ENCODE measurements around the gene TNIK. TPM values are rescaled to one million over a fixed set of nuclear protein-coding genes. Genes with fewer than 3 reads are reported as not detected.

The TNIK gene
- total RNA-seq, 2 donors from 2014 or later, result 5.6 to 47.1 TPM

- no peaks in the 10 kb centered on the region for H3K4me1 ChIP-seq (replicated peaks)
- no peaks in the 10 kb centered on the region for H3K36me3 ChIP-seq
- DNase-seq (ENCODE audit: low spot score), result no peak
- no peaks in the 10 kb centered on the region for H3K27me3 ChIP-seq (replicated peaks; ENCODE audit: insufficient read depth)
- no peak for TF ChIP-seq CTCF (IDR thresholded peaks at IDR 0.05)
- TF ChIP-seq POLR2AphosphoS5 (IDR thresholded peaks at IDR 0.05), result no peak
- TF ChIP-seq POLR2A (IDR thresholded peaks at IDR 0.05), result no peak
- intact Hi-C loops (cut with DNase I), result no loop called here
- H3K9me3 ChIP-seq, result no peaks in the 10 kb centered on the region
- H3K4me3 ChIP-seq, result no peak overlapping the region
- H3K27ac ChIP-seq, result no peak overlapping the region
These were observed 401.2 kb downstream of the TNIK start for GRCh38 chr3:171058873-171059603.

GRCh38 chr3:171058058-171058457, 402.1 kb downstream of the TNIK start:
- H3K36me3 ChIP-seq, result no peaks in the 10 kb centered on the region
- H3K4me1 ChIP-seq (replicated peaks), result no peaks in the 10 kb centered on the region
- TF ChIP-seq CTCF (IDR thresholded peaks at IDR 0.05), result no peak
- no peak for TF ChIP-seq POLR2A (IDR thresholded peaks at IDR 0.05)
- no peak for TF ChIP-seq POLR2AphosphoS5 (IDR thresholded peaks at IDR 0.05)
- no peak for DNase-seq (ENCODE audit: low spot score)
- intact Hi-C loops (cut with DNase I), result no loop called here
- no peak overlapping the region for H3K4me3 ChIP-seq
- H3K9me3 ChIP-seq, result no peaks in the 10 kb centered on the region
- no peaks in the 10 kb centered on the region for H3K27me3 ChIP-seq (replicated peaks; ENCODE audit: insufficient read depth)
- H3K27ac ChIP-seq, result no peak overlapping the region
- 80% methylated on average over 1 of the region's 1 CpG for WGBS

GRCh38 chr3:171057072-171057471, 403.1 kb downstream of the TNIK start:
- Histone ChIP-seq H3K27ac (no peak overlapping the region), H3K27me3 (replicated peaks; ENCODE audit: insufficient read depth) (no peaks in the 10 kb centered on the region), H3K9me3 (no peaks in the 10 kb centered on the region), H3K36me3 (no peaks in the 10 kb centered on the region), H3K4me1 (replicated peaks) (no peaks in the 10 kb centered on the region), H3K4me3 (no peak overlapping the region)
- TF ChIP-seq CTCF (IDR thresholded peaks at IDR 0.05) (no peak), POLR2A (IDR thresholded peaks at IDR 0.05) (no peak), POLR2AphosphoS5 (IDR thresholded peaks at IDR 0.05) (no peak)
- no peak for DNase-seq (ENCODE audit: low spot score)
- 95% methylated on average over 1 of the region's 1 CpG for WGBS
- intact Hi-C loops (cut with DNase I), result no loop called here

GRCh38 chr3:171056528-171056927, 403.7 kb downstream of the TNIK start:
- intact Hi-C loops (cut with DNase I), result no loop called here
- H3K36me3 ChIP-seq, result no peaks in the 10 kb centered on the region
- H3K4me1 ChIP-seq (replicated peaks), result no peaks in the 10 kb centered on the region
- DNase-seq (ENCODE audit: low spot score), result no peak
- H3K4me3 ChIP-seq, result no peak overlapping the region
- 85% methylated on average over 5 of the region's 5 CpGs for WGBS
- no peaks in the 10 kb centered on the region for H3K27me3 ChIP-seq (replicated peaks; ENCODE audit: insufficient read depth)
- H3K9me3 ChIP-seq, result no peaks in the 10 kb centered on the region
- no peak for TF ChIP-seq POLR2A (IDR thresholded peaks at IDR 0.05)
- no peak for TF ChIP-seq CTCF (IDR thresholded peaks at IDR 0.05)
- TF ChIP-seq POLR2AphosphoS5 (IDR thresholded peaks at IDR 0.05), result no peak
- no peak overlapping the region for H3K27ac ChIP-seq

All from prostate gland (tissue), 2 donors.